ENCODE data around the gene ROBO2. TPM values are rescaled to one million over a fixed set of nuclear protein-coding genes. Genes with fewer than 3 reads are reported as not detected.

Gene ROBO2
- total RNA-seq, 3 donors from 2014 or later: not detected

DNA sequence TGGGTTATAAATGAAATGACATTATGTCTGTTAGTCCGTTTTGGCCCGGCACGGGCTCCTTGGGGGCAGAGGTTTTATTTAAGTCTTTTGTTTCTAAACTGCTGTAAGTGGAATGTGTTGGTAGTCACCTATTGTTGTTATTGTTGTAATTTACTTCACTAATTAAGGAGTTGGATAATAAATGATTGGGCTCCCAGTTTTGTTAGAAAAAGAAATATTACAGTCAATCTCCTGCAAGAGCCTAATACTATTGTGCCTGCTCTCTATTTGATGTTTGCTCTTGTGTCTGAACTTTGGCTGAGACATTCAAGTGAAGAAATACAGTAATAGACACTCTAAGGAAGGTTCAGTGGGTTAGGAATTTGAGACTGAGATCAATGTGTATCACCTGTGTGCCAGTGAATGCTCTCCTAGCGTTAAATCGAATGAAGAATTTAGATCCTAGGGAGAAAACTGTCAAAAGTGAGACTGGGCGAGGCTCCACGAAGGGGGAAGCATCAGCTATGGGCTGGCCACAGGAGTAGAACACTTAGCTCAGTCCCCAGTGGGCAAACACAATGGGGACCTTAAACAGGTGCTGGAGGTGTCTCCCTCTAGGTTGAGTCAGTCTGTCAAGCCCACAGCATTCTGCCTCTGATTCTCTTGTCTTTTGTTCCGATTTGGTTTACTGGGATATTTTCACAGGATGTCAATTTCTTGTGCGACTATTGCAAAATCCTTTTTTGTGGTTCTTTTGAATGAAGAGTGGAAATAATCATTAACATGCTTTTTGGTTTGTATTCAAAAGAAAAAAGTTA is 1.2 kb downstream of the ROBO2 start:
- ATAC-seq (no peak), DNase-seq (no peak)
- no peaks in the 10 kb centered on the region for H3K36me3 Mint-ChIP-seq (ENCODE audit: insufficient read depth)
- peaks cover 1% of the 10 kb centered on the region for H3K9me3 Mint-ChIP-seq
- H3K4me3 Mint-ChIP-seq: no peak overlapping the region
- H3K27me3 Mint-ChIP-seq (ENCODE audit: low read depth): peaks cover 26% of the 10 kb centered on the region
- H3K4me1 Mint-ChIP-seq (ENCODE audit: low read depth): no peaks in the 10 kb centered on the region

DNA sequence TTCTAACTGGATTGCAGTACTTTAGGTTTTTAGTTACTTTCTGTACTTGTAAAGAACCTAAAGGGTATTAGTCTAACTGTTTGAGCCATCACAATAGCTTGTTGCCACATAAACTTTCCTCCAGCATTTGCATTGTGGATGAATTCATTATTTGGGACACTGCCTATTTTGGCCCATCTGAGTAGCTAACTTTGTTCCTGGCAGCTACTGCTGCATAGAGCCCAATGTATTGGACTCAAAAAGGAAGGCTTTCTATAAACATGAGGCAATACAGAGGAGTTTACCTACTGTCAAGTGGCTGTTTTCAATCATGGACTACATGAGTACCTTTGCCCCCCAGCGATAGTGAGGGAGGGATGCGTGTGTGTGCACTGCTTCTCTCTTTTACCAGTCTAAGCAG is 1.9 kb downstream of the ROBO2 start:
- H3K36me3 Mint-ChIP-seq (ENCODE audit: insufficient read depth): no peaks in the 10 kb centered on the region
- H3K9me3 Mint-ChIP-seq: peaks cover 4% of the 10 kb centered on the region
- no peak for ATAC-seq
- no peak overlapping the region for H3K4me3 Mint-ChIP-seq
- H3K27me3 Mint-ChIP-seq (ENCODE audit: low read depth): peaks cover 26% of the 10 kb centered on the region
- no peak for DNase-seq
- H3K4me1 Mint-ChIP-seq (ENCODE audit: low read depth): no peaks in the 10 kb centered on the region

DNA sequence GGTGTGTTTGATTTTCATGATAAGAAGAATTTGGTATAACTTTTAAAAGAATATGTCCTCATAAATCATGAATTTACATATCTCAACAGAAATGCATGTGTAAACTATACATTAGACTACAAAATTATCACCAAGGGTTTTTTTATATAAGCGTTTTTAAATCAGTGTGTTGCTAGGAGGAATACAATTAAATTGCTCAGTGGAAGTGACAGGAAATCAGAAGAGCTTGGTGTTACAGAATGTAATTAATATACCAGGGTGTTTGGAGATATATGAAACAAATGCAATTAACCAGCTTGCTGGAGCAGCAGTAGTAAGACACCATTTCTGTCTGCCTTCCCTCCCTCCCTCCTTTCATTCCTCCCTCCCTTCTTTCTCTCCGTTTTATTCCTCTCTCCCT is 2.4 kb downstream of the ROBO2 start:
- Mint-ChIP-seq H3K4me1 (ENCODE audit: low read depth) (no peaks in the 10 kb centered on the region), H3K4me3 (no peak overlapping the region), H3K27me3 (ENCODE audit: low read depth) (peaks cover 26% of the 10 kb centered on the region), H3K36me3 (ENCODE audit: insufficient read depth) (no peaks in the 10 kb centered on the region), H3K9me3 (peaks cover 4% of the 10 kb centered on the region)
- DNase-seq (no peak), ATAC-seq (no peak)

DNA sequence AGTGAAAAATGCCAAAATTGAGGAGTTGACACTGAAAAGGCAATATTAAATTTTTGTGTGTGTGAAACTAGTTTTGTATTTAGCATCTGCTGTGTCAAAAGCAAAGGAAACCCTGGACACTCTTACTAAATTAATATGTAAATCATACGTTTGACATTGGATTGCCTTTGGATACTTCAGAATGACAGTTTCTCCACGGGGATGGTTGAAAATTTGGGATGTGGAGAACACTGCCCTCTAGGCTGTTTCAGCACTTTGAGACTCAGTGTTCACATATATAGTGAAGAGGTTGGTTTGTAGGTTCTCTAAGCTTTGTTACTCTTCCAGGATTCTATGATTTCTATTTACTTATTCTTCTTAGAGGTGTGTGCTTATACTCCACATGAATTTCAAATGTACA is 3.0 kb downstream of the ROBO2 start:
- Mint-ChIP-seq H3K27me3 (ENCODE audit: low read depth) (peaks cover 24% of the 10 kb centered on the region), H3K9me3 (peaks cover 4% of the 10 kb centered on the region), H3K4me3 (no peak overlapping the region), H3K36me3 (ENCODE audit: insufficient read depth) (no peaks in the 10 kb centered on the region), H3K4me1 (ENCODE audit: low read depth) (no peaks in the 10 kb centered on the region)
- no peak for DNase-seq
- no peak for ATAC-seq

DNA sequence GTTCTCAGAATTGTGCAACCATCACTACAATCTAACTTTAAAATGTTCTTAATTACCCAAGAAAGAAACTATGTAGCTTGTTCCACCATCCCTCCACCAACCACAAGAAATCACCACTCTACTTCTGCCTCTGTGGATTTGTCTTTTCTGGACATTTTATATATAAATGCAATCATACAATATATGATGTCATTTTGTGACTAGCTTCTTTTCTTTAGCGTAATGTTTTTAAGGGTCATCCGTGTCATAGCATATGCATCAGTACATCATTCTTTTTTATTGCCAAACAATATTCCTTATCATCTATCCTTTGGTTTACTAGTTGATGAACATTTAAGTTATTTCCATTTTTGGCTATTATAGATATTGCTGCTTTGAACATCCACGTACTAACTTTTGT is 5.8 kb downstream of the ROBO2 start:
- Mint-ChIP-seq H3K4me3 (no peak overlapping the region), H3K27me3 (ENCODE audit: low read depth) (peaks cover 5% of the 10 kb centered on the region), H3K4me1 (ENCODE audit: low read depth) (no peaks in the 10 kb centered on the region), H3K9me3 (peaks cover 4% of the 10 kb centered on the region), H3K36me3 (ENCODE audit: insufficient read depth) (no peaks in the 10 kb centered on the region)
- DNase-seq (no peak), ATAC-seq (no peak)

DNA sequence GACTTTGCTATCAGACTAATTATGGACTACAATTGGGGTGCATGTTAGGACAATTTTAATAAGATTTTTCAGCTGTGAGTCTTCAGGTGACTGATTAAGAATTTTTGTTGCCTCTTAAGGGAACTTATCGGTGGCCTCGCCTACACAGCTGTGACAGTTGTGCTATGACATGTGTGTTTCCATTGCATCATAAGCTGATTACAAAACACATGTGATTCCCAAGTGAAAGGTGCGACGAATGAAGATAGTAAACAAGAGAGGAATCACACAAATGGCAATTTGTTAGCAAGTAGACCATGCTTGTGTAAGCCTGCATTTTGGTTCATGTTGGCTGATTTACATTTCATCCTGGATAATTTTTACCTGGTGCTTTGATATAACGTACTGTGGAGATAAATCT is 8.3 kb downstream of the ROBO2 start:
- Mint-ChIP-seq H3K4me3 (no peak overlapping the region), H3K36me3 (ENCODE audit: insufficient read depth) (no peaks in the 10 kb centered on the region), H3K9me3 (peaks cover 4% of the 10 kb centered on the region), H3K4me1 (ENCODE audit: low read depth) (no peaks in the 10 kb centered on the region), H3K27me3 (ENCODE audit: low read depth) (no peaks in the 10 kb centered on the region)
- DNase-seq (no peak), ATAC-seq (no peak)

DNA sequence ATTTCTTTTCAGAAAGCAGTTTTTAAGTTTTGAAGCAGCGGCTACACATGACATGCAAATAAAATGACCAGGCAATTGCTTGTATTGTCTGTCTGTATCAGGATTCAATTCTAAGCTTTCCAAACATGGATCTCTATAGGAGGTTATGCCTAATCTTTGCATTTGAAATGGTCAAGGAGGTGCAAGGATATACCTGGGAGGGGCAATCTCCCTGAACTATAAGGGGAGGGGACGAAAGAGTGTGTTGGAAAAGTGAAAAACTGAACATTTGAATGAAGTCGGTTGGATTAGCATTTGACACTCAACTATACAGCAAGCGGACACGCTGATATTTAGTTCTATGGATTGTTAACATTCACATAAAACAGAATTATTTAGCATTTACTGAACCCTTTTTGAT is 11.7 kb downstream of the ROBO2 start:
- Mint-ChIP-seq H3K9me3 (peaks cover 6% of the 10 kb centered on the region), H3K36me3 (ENCODE audit: insufficient read depth) (no peaks in the 10 kb centered on the region), H3K27me3 (ENCODE audit: low read depth) (no peaks in the 10 kb centered on the region), H3K4me1 (ENCODE audit: low read depth) (no peaks in the 10 kb centered on the region), H3K4me3 (no peak overlapping the region)
- DNase-seq (no peak), ATAC-seq (no peak)

DNA sequence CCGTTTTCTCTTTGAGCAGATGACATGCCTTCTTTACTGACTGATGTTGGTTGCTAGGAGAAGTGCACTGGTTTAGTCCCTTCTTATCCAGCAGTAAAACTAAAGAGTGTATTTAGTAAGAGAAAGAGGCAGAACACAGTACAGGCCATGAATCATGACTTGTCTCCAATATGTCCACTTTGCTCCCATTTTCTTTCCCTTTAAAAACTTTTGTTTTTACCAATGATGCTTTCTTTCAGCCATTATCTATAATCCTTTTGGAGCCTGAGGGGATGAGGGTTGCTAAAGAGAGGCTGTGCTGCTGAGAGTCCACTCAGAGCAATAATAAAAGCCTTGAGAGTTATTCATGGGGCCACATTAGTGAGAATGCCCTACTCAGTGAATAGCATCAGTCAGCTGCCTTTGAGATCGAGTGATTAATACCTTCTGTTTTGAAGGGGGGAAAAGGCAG is 12.2 kb downstream of the ROBO2 start:
- no peaks in the 10 kb centered on the region for H3K27me3 Mint-ChIP-seq (ENCODE audit: low read depth)
- no peaks in the 10 kb centered on the region for H3K4me1 Mint-ChIP-seq (ENCODE audit: low read depth)
- no peaks in the 10 kb centered on the region for H3K36me3 Mint-ChIP-seq (ENCODE audit: insufficient read depth)
- no peak for DNase-seq
- no peak for ATAC-seq
- no peak overlapping the region for H3K4me3 Mint-ChIP-seq
- peaks cover 7% of the 10 kb centered on the region for H3K9me3 Mint-ChIP-seq

DNA sequence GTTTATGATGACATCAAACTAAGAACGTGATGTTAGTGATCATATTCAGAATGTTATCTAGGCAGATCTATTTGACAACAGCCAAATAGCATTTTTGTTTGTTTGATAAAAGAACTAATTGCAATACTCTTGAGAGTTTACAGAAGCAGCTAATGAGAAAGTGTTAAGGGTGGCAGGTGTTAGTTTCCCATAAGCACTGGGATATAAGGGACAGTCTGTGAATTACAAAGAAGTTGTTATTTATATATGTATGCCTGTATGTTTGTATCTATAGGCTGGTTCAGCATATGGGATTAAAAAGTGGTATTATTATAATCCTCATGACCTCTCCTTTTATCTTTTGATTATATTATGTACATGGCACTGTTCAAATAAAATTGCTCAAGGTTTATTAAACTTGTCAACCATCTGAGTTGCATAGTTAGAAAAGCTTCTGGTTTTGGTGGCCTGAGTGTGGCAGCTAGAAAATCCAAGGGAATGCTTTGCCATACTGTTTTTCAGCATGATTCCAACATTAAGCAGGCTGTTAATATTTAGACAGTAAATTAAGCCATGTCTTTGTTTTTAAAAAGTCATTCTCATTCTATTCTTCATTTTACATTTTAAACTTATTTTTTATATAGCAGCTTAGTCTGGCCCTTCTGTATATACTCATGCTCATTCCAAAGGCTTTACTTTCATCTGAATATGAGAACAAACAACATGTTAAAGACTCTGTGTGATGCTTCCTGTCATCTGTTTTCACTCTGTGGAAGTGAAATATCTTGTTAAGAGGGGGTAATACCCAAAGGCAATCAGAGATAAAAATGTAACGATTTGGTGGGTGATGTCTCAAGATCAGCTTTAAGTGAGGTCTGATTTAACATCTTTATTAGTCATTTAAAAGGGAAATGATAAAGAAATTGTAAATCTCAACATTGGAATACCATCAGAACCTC is 13.1 kb downstream of the ROBO2 start:
- Mint-ChIP-seq H3K36me3 (ENCODE audit: insufficient read depth) (no peaks in the 10 kb centered on the region), H3K9me3 (peaks cover 7% of the 10 kb centered on the region), H3K27me3 (ENCODE audit: low read depth) (no peaks in the 10 kb centered on the region), H3K4me1 (ENCODE audit: low read depth) (no peaks in the 10 kb centered on the region), H3K4me3 (no peak overlapping the region)
- no peak for DNase-seq
- no peak for ATAC-seq

DNA sequence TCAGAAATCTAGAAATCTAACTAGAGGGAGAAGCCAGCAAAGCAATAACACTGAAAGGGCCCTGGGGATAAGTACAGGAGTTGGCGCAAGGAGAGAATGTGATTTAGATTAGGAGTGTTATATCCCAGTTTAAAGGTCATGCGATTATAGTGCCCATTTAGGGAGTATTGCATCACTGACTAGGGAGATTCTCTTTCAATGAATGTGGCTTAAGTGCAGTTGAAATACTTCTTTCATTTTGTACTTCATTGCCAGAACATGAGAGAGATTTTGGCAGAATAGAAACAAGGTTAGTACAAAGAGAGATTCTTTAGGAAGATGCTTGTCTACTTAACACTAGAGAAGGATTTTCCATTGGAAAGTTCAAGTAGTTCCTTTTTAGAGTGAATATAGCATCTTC is 13.9 kb downstream of the ROBO2 start:
- Mint-ChIP-seq H3K4me3 (no peak overlapping the region), H3K36me3 (ENCODE audit: insufficient read depth) (no peaks in the 10 kb centered on the region), H3K4me1 (ENCODE audit: low read depth) (no peaks in the 10 kb centered on the region), H3K27me3 (ENCODE audit: low read depth) (no peaks in the 10 kb centered on the region), H3K9me3 (peaks cover 7% of the 10 kb centered on the region)
- no peak for ATAC-seq
- DNase-seq: no peak

DNA sequence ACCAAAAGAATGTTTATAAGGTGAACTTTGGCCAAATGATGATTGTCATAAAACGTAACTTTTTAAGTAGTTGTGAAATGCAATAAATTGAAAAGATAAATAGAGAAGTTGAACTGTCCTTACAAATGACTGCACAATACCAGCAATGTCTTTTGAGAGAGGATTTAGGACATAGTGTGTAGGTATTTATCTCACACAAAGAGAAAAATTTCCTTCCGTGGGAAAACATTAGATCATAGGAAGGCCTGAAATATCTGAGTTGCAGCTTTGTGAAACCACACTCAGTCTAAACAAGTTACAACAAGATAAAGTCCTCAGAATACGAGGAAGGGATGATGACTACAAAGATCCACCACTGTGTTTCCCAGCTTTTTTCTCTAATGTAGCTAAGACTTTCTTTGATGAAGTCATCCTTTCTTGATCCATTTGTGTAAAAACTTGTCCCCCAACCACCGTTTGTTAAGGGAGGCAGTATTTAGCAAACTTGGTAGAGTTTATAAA is 16.0 kb downstream of the ROBO2 start:
- Mint-ChIP-seq H3K4me3 (no peak overlapping the region), H3K4me1 (ENCODE audit: low read depth) (no peaks in the 10 kb centered on the region), H3K36me3 (ENCODE audit: insufficient read depth) (no peaks in the 10 kb centered on the region), H3K9me3 (peaks cover 12% of the 10 kb centered on the region), H3K27me3 (ENCODE audit: low read depth) (no peaks in the 10 kb centered on the region)
- DNase-seq (no peak), ATAC-seq (no peak)

DNA sequence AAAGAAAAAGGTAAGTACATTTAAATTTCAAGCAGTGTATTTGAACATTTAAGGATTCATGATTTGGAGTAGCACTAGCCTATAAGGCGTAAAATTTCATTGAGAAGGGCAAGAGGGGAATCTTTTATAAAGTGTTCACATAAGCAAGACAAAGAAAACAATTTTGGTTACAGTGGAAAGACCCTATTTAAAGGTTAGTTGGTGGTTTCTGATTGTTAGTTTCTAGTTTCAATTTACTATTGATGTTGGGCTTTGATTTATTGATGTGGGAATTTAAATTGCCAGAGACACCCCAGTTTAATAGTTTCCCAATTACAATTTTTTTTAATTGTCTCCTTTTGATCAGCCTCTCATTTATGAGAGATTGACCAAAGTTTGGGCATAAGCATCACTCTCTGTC is 19.5 kb downstream of the ROBO2 start:
- Mint-ChIP-seq H3K9me3 (peaks cover 25% of the 10 kb centered on the region), H3K4me1 (ENCODE audit: low read depth) (no peaks in the 10 kb centered on the region), H3K36me3 (ENCODE audit: insufficient read depth) (no peaks in the 10 kb centered on the region), H3K4me3 (no peak overlapping the region), H3K27me3 (ENCODE audit: low read depth) (no peaks in the 10 kb centered on the region)
- ATAC-seq (no peak), DNase-seq (no peak)

DNA sequence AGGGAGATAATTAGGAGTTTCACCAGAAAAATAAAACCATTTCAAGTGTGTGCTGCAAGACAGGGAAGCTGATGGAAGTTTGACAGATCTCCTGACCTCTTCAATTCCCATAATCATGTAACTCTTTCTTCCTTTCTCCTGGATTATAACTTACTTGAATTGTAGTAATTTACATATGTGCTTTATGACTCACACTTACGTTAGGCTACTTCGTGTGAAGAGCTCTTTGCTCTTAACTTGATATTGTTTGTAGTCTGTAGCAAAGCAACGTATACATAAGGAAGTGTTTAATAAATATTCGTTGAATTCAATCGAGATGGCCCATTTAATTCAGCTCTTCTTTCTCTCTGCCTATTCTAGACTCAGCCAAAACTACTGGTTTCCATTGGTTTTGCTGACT is 23.5 kb downstream of the ROBO2 start:
- ATAC-seq: no peak
- no peak overlapping the region for H3K4me3 Mint-ChIP-seq

DNA sequence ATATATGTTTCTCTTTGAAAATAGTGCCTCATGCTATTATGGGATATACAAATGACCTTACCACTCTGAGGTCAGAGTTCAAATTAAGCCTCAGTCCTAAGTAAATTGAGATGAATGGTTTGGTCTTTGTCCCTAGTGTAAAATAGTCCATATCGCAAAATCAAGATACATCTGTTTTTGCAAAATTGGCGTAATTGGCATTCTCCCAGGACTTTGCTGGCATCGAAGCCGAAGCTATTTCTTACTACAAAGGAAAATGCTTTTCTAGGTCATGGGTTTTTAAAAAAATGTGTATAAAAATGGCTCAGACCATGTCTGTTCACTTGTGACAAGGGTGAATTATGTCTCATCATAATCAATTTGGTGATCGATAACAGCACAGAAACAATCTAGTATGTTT is 25.9 kb downstream of the ROBO2 start:
- DNase-seq (no peak), ATAC-seq (no peak)
- no peaks in the 10 kb centered on the region for H3K27me3 Mint-ChIP-seq (ENCODE audit: low read depth)
- no peaks in the 10 kb centered on the region for H3K36me3 Mint-ChIP-seq (ENCODE audit: insufficient read depth)
- H3K4me3 Mint-ChIP-seq: no peak overlapping the region
- no peaks in the 10 kb centered on the region for H3K4me1 Mint-ChIP-seq (ENCODE audit: low read depth)
- H3K9me3 Mint-ChIP-seq: peaks cover 23% of the 10 kb centered on the region

More for the DNA sequence above, 23.5 kb downstream of the ROBO2 start:
- Mint-ChIP-seq H3K9me3 (peaks cover 21% of the 10 kb centered on the region), H3K4me1 (ENCODE audit: low read depth) (no peaks in the 10 kb centered on the region), H3K27me3 (ENCODE audit: low read depth) (no peaks in the 10 kb centered on the region), H3K36me3 (ENCODE audit: insufficient read depth) (no peaks in the 10 kb centered on the region)
- DNase-seq: no peak

Measured in activated T-cell treated with anti-CD3 and anti-CD28 coated beads, Interleukin-2, amount 50 U/mL, for 4 hours (primary cell).